ENCODE measurements around the gene GPC5. TPM values are rescaled to one million over a fixed set of nuclear protein-coding genes. Genes with fewer than 3 reads are reported as not detected.

GPC5 gene
- total and polyA plus RNA-seq, 3 donors from 2014 or later, result 11.5 to 81.8 (median 52.1) TPM

DNA sequence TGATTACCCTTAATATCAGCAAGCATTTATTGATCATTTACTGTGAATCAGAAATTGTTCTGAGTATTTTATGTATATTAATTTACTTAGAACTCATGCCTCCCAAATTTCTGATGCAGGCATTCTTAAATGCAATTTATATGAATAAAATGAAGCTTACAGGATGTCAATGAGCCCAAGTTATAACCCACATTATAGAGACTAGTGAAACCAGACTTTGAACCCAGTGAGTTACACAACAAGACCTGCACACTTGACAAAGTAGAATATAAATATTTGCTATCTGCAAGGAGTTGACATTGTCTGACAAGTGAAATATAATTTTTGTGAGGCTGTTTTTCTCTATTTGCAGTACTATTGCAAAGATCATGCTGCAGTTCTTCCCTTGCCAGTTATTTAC, 656.0 kb downstream of the GPC5 start:
- DNase-seq, result no peak
- Histone ChIP-seq H3K27me3 (no peaks in the 10 kb centered on the region), H3K4me3 (no peak overlapping the region), H3K9me3 (no peaks in the 10 kb centered on the region), H3K36me3 (ENCODE audit: low read depth, missing control alignments) (no peaks in the 10 kb centered on the region), H3K4me1 (no peaks in the 10 kb centered on the region), H3K27ac (no peak overlapping the region)
- TF ChIP-seq POLR2A (IDR thresholded peaks at IDR 0.05), result no peak
- TF ChIP-seq, protein P1, sequence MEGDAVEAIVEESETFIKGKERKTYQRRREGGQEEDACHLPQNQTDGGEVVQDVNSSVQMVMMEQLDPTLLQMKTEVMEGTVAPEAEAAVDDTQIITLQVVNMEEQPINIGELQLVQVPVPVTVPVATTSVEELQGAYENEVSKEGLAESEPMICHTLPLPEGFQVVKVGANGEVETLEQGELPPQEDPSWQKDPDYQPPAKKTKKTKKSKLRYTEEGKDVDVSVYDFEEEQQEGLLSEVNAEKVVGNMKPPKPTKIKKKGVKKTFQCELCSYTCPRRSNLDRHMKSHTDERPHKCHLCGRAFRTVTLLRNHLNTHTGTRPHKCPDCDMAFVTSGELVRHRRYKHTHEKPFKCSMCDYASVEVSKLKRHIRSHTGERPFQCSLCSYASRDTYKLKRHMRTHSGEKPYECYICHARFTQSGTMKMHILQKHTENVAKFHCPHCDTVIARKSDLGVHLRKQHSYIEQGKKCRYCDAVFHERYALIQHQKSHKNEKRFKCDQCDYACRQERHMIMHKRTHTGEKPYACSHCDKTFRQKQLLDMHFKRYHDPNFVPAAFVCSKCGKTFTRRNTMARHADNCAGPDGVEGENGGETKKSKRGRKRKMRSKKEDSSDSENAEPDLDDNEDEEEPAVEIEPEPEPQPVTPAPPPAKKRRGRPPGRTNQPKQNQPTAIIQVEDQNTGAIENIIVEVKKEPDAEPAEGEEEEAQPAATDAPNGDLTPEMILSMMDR (IDR thresholded peaks at IDR 0.05), result no peak
- intact Hi-C loops (cut with DNase I; ENCODE audit: low total_unique reads), result no loop called here

DNA sequence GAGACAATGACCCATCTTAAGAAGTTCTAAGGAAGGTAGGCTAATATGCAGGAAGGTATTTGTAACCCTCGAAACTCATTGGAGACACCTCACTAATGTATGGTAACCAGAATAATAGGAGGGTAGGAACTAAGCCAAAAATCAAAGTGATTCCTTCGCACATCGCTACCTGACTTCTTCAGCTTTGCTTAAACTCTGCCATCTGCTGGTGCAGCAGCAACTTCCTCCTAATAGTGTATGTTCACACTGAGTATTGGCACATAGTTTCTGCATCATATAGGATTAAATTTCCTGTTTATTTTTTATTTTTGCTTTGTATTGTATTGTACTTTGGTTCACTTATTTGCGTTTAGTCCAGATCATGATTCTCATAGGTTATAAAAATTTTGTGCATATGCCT, 676.2 kb downstream of the GPC5 start:
- H3K27ac ChIP-seq, result no peak overlapping the region
- intact Hi-C loops (cut with DNase I; ENCODE audit: low total_unique reads), result no loop called here
- H3K9me3 ChIP-seq, result no peaks in the 10 kb centered on the region
- no peak overlapping the region for H3K4me3 ChIP-seq
- no peaks in the 10 kb centered on the region for H3K4me1 ChIP-seq
- no peaks in the 10 kb centered on the region for H3K36me3 ChIP-seq (ENCODE audit: low read depth, missing control alignments)
- 74% methylated on average over 4 of the region's 4 CpGs for WGBS, 2 donors
- DNase-seq, result peak; percentile 39
- no peak for TF ChIP-seq POLR2A (IDR thresholded peaks at IDR 0.05)
- TF ChIP-seq, protein P1 (IDR thresholded peaks at IDR 0.05), result peak in 1 of 3 experiments; percentile 22
- no peaks in the 10 kb centered on the region for H3K27me3 ChIP-seq

DNA sequence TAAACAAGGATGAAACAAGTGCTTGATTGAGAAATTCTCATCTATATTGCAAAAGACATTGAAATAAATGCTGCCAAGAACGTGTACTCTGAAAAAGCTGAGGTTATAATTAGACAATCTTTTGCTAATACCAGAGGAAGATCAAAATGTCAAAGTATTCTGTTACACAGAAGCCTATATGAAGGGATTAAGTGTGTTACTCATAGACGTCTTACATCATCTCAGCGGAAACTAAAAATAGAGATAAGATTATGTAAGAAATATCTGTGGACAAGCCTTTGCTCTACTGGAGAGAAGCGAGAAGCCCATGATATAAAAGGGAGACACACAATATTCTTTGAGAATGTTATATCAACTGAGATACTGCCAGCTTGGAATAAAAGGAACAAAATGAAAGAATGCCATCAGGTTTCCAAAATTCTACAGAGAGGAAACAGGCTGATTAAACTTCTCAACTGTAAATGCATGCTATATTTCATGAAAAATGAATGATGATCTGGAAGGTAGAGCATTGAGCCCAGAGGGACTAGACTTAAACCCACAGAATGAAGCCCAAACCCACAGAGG, 699.0 kb downstream of the GPC5 start:
- Histone ChIP-seq H3K27ac (no peak overlapping the region), H3K36me3 (ENCODE audit: low read depth, missing control alignments) (no peaks in the 10 kb centered on the region), H3K4me1 (no peaks in the 10 kb centered on the region), H3K9me3 (no peaks in the 10 kb centered on the region), H3K4me3 (no peak overlapping the region), H3K27me3 (no peaks in the 10 kb centered on the region)
- intact Hi-C loops (cut with DNase I; ENCODE audit: low total_unique reads), result no loop called here
- no peak for TF ChIP-seq POLR2A (IDR thresholded peaks at IDR 0.05)
- TF ChIP-seq, protein P1 (IDR thresholded peaks at IDR 0.05), result no peak
- no peak for DNase-seq
- 68 to 71% methylated on average over 4 of the region's 4 CpGs for WGBS, 2 donors

DNA sequence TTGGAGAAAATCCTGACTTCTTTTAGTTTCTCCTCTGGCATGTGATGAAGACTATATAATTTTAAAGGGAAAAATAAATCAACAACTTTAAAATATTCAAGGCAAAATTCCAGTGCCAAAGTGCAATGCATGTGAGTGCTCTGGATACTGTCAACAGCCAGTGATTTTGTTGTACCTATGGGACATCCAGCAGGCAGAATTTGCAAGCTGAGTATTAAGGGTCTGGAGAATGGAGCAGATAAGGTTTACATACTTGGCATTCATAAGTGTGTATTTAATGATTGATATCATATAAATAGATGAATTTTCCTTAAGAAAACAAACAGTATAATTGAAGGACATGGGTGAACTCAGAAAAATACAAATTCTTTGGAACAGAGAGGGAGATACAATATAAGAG, 703.4 kb downstream of the GPC5 start:
- H3K27me3 ChIP-seq, result no peaks in the 10 kb centered on the region
- no peaks in the 10 kb centered on the region for H3K9me3 ChIP-seq
- peaks cover 9% of the 10 kb centered on the region for H3K4me1 ChIP-seq
- no peak overlapping the region for H3K4me3 ChIP-seq
- H3K27ac ChIP-seq, result no peak overlapping the region
- intact Hi-C loops (cut with DNase I; ENCODE audit: low total_unique reads), result no loop called here
- DNase-seq, result no peak
- no peaks in the 10 kb centered on the region for H3K36me3 ChIP-seq (ENCODE audit: low read depth, missing control alignments)
- TF ChIP-seq POLR2A (IDR thresholded peaks at IDR 0.05), result no peak
- TF ChIP-seq, protein P1 (IDR thresholded peaks at IDR 0.05), result no peak

DNA sequence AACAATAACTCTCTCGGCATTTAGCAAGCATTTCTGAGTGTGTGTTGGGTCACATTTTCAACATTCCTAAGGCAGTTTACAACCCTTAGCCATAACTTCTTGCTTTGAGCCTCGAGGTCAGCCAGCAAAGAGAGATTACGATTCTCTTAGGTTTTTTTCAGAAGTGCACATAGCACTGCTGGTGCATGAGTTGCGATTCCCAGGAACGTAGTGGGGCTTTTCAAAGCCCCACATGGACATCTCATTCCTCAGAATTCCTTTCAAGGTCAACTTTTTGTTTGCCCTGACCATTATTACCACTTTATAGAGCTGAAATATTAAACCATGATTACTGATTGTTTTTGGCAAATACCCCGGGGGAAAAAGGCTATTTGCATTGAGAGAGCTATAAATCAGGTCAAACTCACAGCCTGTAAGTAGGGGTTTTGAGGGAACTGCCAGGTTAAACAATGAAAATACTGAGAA, 705.3 kb downstream of the GPC5 start:
- Histone ChIP-seq H3K4me3 (no peak overlapping the region), H3K27ac (no peak overlapping the region), H3K9me3 (no peaks in the 10 kb centered on the region), H3K36me3 (ENCODE audit: low read depth, missing control alignments) (no peaks in the 10 kb centered on the region), H3K4me1 (peaks cover 9% of the 10 kb centered on the region), H3K27me3 (no peaks in the 10 kb centered on the region)
- WGBS, 2 donors, result 26 to 31% methylated on average over 6 of the region's 6 CpGs
- TF ChIP-seq, protein P1 (IDR thresholded peaks at IDR 0.05), result no peak
- TF ChIP-seq POLR2A (IDR thresholded peaks at IDR 0.05), result no peak
- DNase-seq, result peak; percentile 18
- intact Hi-C loops (cut with DNase I; ENCODE audit: low total_unique reads), result no loop called here

All from testis (tissue), 3 donors.